Measurements from ENCODE around the gene CDH13.

DNA sequence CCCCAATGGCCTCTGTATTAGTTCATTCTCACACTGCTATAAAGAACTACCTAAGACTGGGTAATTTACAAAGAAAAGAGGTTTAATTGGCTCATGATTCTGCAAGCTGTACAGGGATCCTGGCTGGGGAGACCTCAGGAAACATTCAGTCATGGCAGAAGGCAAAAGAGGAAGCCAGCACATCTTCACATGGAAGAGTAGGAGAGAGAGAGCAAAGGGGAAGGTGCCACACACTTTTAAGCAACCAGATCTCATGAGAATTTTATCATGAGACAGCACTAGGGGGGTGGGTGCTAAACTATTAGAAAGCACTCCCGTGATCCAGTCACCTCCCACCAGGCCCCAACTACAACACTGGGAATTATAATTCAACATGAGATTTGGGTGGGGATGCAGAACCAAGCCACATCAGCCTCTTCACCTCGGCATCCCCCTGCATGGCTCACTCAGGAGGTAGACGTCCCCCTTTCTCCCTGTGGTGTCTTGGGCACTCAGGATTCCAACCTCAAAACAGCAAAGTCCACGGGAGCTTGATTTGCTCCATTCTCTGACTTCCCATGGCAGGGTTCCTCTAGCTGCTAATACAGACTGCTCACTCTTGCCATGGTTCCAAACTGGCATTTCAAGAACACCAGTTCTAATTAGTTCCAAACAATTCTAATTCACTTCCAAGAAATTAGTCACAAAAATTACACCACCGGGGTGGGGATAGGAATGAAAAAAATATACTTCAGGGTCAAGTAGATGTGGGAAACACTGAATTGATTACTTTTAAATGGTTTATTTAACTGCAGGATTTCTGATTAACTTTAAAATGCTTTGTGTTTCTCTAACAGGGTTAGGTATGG lies 977.2 kb downstream of the CDH13 start:
- TF ChIP-seq EP300 (IDR thresholded peaks at IDR 0.05) (no peak), POLR2A (IDR thresholded peaks at IDR 0.05) (no peak)
- TF ChIP-seq, protein P1, sequence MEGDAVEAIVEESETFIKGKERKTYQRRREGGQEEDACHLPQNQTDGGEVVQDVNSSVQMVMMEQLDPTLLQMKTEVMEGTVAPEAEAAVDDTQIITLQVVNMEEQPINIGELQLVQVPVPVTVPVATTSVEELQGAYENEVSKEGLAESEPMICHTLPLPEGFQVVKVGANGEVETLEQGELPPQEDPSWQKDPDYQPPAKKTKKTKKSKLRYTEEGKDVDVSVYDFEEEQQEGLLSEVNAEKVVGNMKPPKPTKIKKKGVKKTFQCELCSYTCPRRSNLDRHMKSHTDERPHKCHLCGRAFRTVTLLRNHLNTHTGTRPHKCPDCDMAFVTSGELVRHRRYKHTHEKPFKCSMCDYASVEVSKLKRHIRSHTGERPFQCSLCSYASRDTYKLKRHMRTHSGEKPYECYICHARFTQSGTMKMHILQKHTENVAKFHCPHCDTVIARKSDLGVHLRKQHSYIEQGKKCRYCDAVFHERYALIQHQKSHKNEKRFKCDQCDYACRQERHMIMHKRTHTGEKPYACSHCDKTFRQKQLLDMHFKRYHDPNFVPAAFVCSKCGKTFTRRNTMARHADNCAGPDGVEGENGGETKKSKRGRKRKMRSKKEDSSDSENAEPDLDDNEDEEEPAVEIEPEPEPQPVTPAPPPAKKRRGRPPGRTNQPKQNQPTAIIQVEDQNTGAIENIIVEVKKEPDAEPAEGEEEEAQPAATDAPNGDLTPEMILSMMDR (IDR thresholded peaks at IDR 0.05): no peak
